ENCODE results near the gene TSC22D1.

DNA sequence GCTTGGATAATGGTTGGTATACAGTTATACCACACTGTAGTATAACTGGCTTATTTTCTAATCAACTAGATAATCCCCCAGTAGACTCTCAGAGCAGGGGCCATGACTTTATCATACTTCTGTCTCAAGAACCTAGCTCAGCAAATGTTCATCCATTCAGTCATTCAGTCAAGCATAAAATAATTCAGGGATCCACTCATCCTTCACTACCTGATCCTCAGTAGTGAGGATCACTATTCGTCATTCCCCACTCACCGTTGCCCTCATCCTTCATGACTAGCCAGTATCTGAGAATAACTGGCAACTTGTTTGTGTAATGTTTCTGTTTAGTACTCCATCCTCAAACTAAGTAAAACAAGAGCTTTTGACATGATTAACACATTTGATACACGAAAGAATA is 77.6 kb downstream of the TSC22D1 start:
- TF ChIP-seq POLR2AphosphoS5 (IDR thresholded peaks at IDR 0.05; ENCODE audit: borderline replicate concordance, low read depth, low read length) (no peak), EZH2 (IDR thresholded peaks at IDR 0.05) (no peak), FOXP2 (optimal IDR thresholded peaks at IDR 0.05; ENCODE audit: control extremely low read depth, extremely low read length, insufficient read depth) (no peak)
